Measurements from ENCODE around the gene CACNB4. TPM values are rescaled to one million over a fixed set of nuclear protein-coding genes. Genes with fewer than 3 reads are reported as not detected.

CACNB4 gene
- total and polyA plus RNA-seq, 9 of the 15 experiments (the other 6 are each of a cell fraction or from before 2014, with no cell fraction given) = 0.01 to 0.20 (median 0.04) TPM; not detected in 1

DNA sequence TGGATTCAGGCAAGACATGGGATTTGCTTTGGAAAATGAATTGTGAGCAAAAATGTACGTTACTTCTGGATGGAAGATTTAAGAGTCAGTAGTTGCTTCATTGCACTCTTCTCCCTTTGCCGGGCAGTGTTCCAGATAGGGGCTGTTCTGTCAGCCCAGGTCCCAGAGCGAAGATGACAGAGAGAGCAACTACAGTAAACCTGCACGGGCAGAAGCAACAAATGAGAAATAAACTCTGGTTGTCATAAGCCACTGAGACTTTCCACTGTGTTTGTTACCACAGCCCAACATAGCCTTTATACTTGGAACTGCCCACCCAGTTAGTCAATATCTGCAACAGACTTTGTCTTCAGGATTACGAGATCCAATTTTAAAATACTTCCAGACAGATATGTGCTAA is 83.3 kb downstream of the CACNB4 start:
- 3% methylated on average over 5 of the region's 5 CpGs for whole genome bisulfite sequencing (ENCODE audit: insufficient coverage, low coverage, missing lambda C conversion rate)

More for the DNA sequence above, 83.3 kb downstream of the CACNB4 start:
- DNase-seq (ENCODE audit: extremely low read depth in 1 of 4, low spot score in 3 of 4) (no peak), FAIRE-seq (no peak), ATAC-seq (no peak)
- Histone ChIP-seq H4K20me1 (replicated peaks; ENCODE audit: control insufficient read depth, insufficient read depth, low read length) (no peaks in the 10 kb centered on the region), H3K79me2 (ENCODE audit: control insufficient read depth, insufficient read depth, low read length) (no peaks in the 10 kb centered on the region), H3K4me3 (no peak overlapping the region), H3K9ac (ENCODE audit: insufficient read depth in 1 of 2, low read depth in 2 of 2, low read length in 2 of 2) (no peak overlapping the region), H3K27ac (ENCODE audit: extremely low read depth, low read depth, low read length) (no peak overlapping the region), H3K4me2 (ENCODE audit: insufficient read depth, low read length) (no peak overlapping the region), H3K27me3 (ENCODE audit: control insufficient read depth in 2 of 2, insufficient read depth in 2 of 2, low read length in 2 of 2) (peaks cover 17 to 19% of the 10 kb centered on the region in 2 experiments), H3K9me1 (ENCODE audit: control insufficient read depth, insufficient read depth, low read length) (no peaks in the 10 kb centered on the region), H3K36me3 (ENCODE audit: control insufficient read depth, insufficient read depth, low read length) (no peaks in the 10 kb centered on the region), H3K9me3 (replicated peaks; ENCODE audit: control insufficient read depth, insufficient read depth, low read depth, low read length) (no peaks in the 10 kb centered on the region), H2AFZ (ENCODE audit: low read depth, low read length) (no peak overlapping the region), H3K4me1 (replicated peaks in 1 of 2; ENCODE audit: control insufficient read depth in 2 of 2, insufficient read depth in 2 of 2, low read length in 2 of 2) (no peaks in the 10 kb centered on the region)
- intact Hi-C loops (cut with micrococcal nuclease) (no loop called here), in situ Hi-C loops (cut with MboI) (loop anchor here (25.0 kb wide), 1 partner anchor 403 kb away; no protein-coding TSS in a partner anchor)
- no TSS peak for BruUV-seq (replicated peaks)
- TF ChIP-seq IFI16 (CRISPR knock-in tag; IDR thresholded peaks at IDR 0.05) (no peak), HMGN3 (IDR thresholded peaks at IDR 0.05; ENCODE audit: borderline replicate concordance, extremely low read depth, insufficient read length, low read depth, low read length) (no peak), THRAP3 (IDR thresholded peaks at IDR 0.05; ENCODE audit: borderline replicate concordance) (no peak), TAF1 (IDR thresholded peaks at IDR 0.05; ENCODE audit: control insufficient read depth, extremely low read depth, insufficient read depth, low read length, severe bottlenecking) (no peak), BHLHE40 (IDR thresholded peaks at IDR 0.05; ENCODE audit: low read length) (no peak), ZNF644 (tag; IDR thresholded peaks at IDR 0.05; ENCODE audit: low read depth) (no peak), NFE2 (IDR thresholded peaks at IDR 0.05; ENCODE audit: low read depth) (no peak), ZNF780A (CRISPR knock-in tag; IDR thresholded peaks at IDR 0.05) (no peak), NELFE (IDR thresholded peaks at IDR 0.05; ENCODE audit: insufficient read depth, insufficient read length) (no peak), ZNF785 (CRISPR knock-in tag; IDR thresholded peaks at IDR 0.05) (no peak), L3MBTL2 (IDR thresholded peaks at IDR 0.05) (no peak), TEAD1 (CRISPR knock-in tag; IDR thresholded peaks at IDR 0.05) (no peak)
- TF ChIP-seq, protein P1, sequence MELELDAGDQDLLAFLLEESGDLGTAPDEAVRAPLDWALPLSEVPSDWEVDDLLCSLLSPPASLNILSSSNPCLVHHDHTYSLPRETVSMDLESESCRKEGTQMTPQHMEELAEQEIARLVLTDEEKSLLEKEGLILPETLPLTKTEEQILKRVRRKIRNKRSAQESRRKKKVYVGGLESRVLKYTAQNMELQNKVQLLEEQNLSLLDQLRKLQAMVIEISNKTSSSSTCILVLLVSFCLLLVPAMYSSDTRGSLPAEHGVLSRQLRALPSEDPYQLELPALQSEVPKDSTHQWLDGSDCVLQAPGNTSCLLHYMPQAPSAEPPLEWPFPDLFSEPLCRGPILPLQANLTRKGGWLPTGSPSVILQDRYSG (tag; conservative IDR thresholded peaks at IDR 0.05; ENCODE audit: low read depth) = no peak
- TF ChIP-seq, protein P2, sequence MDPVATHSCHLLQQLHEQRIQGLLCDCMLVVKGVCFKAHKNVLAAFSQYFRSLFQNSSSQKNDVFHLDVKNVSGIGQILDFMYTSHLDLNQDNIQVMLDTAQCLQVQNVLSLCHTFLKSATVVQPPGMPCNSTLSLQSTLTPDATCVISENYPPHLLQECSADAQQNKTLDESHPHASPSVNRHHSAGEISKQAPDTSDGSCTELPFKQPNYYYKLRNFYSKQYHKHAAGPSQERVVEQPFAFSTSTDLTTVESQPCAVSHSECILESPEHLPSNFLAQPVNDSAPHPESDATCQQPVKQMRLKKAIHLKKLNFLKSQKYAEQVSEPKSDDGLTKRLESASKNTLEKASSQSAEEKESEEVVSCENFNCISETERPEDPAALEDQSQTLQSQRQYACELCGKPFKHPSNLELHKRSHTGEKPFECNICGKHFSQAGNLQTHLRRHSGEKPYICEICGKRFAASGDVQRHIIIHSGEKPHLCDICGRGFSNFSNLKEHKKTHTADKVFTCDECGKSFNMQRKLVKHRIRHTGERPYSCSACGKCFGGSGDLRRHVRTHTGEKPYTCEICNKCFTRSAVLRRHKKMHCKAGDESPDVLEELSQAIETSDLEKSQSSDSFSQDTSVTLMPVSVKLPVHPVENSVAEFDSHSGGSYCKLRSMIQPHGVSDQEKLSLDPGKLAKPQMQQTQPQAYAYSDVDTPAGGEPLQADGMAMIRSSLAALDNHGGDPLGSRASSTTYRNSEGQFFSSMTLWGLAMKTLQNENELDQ (CRISPR knock-in tag; IDR thresholded peaks at IDR 0.05; ENCODE audit: borderline replicate concordance) = no peak
- ChIA-PET POLR2A (no interaction called here), CTCF (ENCODE audit: low intra/inter-chr PET ratio) (no interaction called here)

Data from K562 (cell line).